T-helper 1 cell treated with Interleukin-12 subunit alpha and Interleukin-12 subunit beta and Interleukin-4 antibody, amounts not matched to agents 30 μg/mL and 1 μg/mL, for 36 hours (primary cell): ENCODE results near the gene STK25.
"Not testable (repeated sequence)": the region's sequence is repeated elsewhere in the genome, so short reads cannot be mapped to it uniquely, and the experiment has no call there.

Experiments used
- H3K27ac Mint-ChIP-seq: one replicate; pipeline ENCODE4 v1.8.0; 2021; ENCODE audit warnings: mild to moderate bottlenecking, mixed read lengths
- H3K27me3 Mint-ChIP-seq: one replicate; pipeline ENCODE4 v1.8.0; 2021; ENCODE audit warnings: low read depth, mixed read lengths
- H3K36me3 Mint-ChIP-seq: one replicate; pipeline ENCODE4 v1.8.0; 2021; ENCODE audit warnings: low read depth, mixed read lengths
- H3K4me1 Mint-ChIP-seq: one replicate; pipeline ENCODE4 v1.8.0; 2021; ENCODE audit warnings: low read depth, mixed read lengths
- H3K4me3 Mint-ChIP-seq: one replicate; pipeline ENCODE4 v1.8.0; 2021; ENCODE audit warnings: mild to moderate bottlenecking, moderate library complexity, mixed read lengths
- H3K9me3 Mint-ChIP-seq: one replicate; pipeline ENCODE4 v1.8.0; 2021; ENCODE audit warnings: mixed read lengths

STK25 gene

GRCh38 chr2:241506793-241507429 lies 1.5 kb downstream of the STK25 start:
- no peak overlapping the region for H3K27ac Mint-ChIP-seq
- peak overlapping the region; percentile 79 for H3K4me3 Mint-ChIP-seq
- peaks cover under 1% of the 10 kb centered on the region for H3K27me3 Mint-ChIP-seq
- no peaks in the 10 kb centered on the region for H3K9me3 Mint-ChIP-seq
- no peaks in the 10 kb centered on the region for H3K36me3 Mint-ChIP-seq
- H3K4me1 Mint-ChIP-seq, result peaks cover 10% of the 10 kb centered on the region

- H3K27ac Mint-ChIP-seq, H3K9me3 Mint-ChIP-seq, H3K36me3 Mint-ChIP-seq, H3K27me3 Mint-ChIP-seq, H3K4me3 Mint-ChIP-seq: not testable (repeated sequence)
- peaks cover 10% of the 10 kb centered on the region for H3K4me1 Mint-ChIP-seq
These were observed 2.1 kb downstream of the STK25 start for GRCh38 chr2:241506317-241506716.

GRCh38 chr2:241505781-241506201 lies 2.6 kb downstream of the STK25 start:
- no peak overlapping the region for H3K4me3 Mint-ChIP-seq
- no peaks in the 10 kb centered on the region for H3K27me3 Mint-ChIP-seq
- peaks cover 10% of the 10 kb centered on the region for H3K4me1 Mint-ChIP-seq
- no peaks in the 10 kb centered on the region for H3K9me3 Mint-ChIP-seq
- no peak overlapping the region for H3K27ac Mint-ChIP-seq
- peaks cover 2% of the 10 kb centered on the region for H3K36me3 Mint-ChIP-seq

GRCh38 chr2:241505086-241505780 lies 3.2 kb downstream of the STK25 start:
- Mint-ChIP-seq H3K27me3 (no peaks in the 10 kb centered on the region), H3K4me1 (peaks cover 10% of the 10 kb centered on the region), H3K9me3 (no peaks in the 10 kb centered on the region), H3K4me3 (no peak overlapping the region), H3K36me3 (peaks cover 2% of the 10 kb centered on the region), H3K27ac (no peak overlapping the region)

GRCh38 chr2:241503776-241504392 lies 4.5 kb downstream of the STK25 start:
- no peak overlapping the region for H3K27ac Mint-ChIP-seq
- H3K36me3 Mint-ChIP-seq, result peaks cover 3% of the 10 kb centered on the region
- no peaks in the 10 kb centered on the region for H3K27me3 Mint-ChIP-seq
- no peak overlapping the region for H3K4me3 Mint-ChIP-seq
- peaks cover 7% of the 10 kb centered on the region for H3K4me1 Mint-ChIP-seq
- no peaks in the 10 kb centered on the region for H3K9me3 Mint-ChIP-seq

- Mint-ChIP-seq H3K4me1 (peaks cover 6% of the 10 kb centered on the region), H3K4me3 (no peak overlapping the region), H3K36me3 (peaks cover 3% of the 10 kb centered on the region), H3K27ac (no peak overlapping the region), H3K27me3 (no peaks in the 10 kb centered on the region), H3K9me3 (no peaks in the 10 kb centered on the region)
These were observed 6.1 kb downstream of the STK25 start for GRCh38 chr2:241502281-241502680.

GRCh38 chr2:241501551-241501950 lies 6.8 kb downstream of the STK25 start:
- no peaks in the 10 kb centered on the region for H3K4me1 Mint-ChIP-seq
- H3K27me3 Mint-ChIP-seq, result no peaks in the 10 kb centered on the region
- H3K9me3 Mint-ChIP-seq, result no peaks in the 10 kb centered on the region
- no peak overlapping the region for H3K27ac Mint-ChIP-seq
- no peak overlapping the region for H3K4me3 Mint-ChIP-seq
- H3K36me3 Mint-ChIP-seq, result peaks cover 3% of the 10 kb centered on the region

- no peaks in the 10 kb centered on the region for H3K27me3 Mint-ChIP-seq
- H3K36me3 Mint-ChIP-seq, result peaks cover 3% of the 10 kb centered on the region
- no peak overlapping the region for H3K4me3 Mint-ChIP-seq
- H3K4me1 Mint-ChIP-seq, result no peaks in the 10 kb centered on the region
- no peak overlapping the region for H3K27ac Mint-ChIP-seq
- no peaks in the 10 kb centered on the region for H3K9me3 Mint-ChIP-seq
These were observed 7.3 kb downstream of the STK25 start for GRCh38 chr2:241501099-241501541.

GRCh38 chr2:241500431-241500975 lies 7.9 kb downstream of the STK25 start:
- H3K4me1 Mint-ChIP-seq, result no peaks in the 10 kb centered on the region
- H3K9me3 Mint-ChIP-seq, result no peaks in the 10 kb centered on the region
- H3K27ac Mint-ChIP-seq, result no peak overlapping the region
- no peaks in the 10 kb centered on the region for H3K27me3 Mint-ChIP-seq
- no peak overlapping the region for H3K4me3 Mint-ChIP-seq
- peaks cover 3% of the 10 kb centered on the region for H3K36me3 Mint-ChIP-seq

- Mint-ChIP-seq H3K27ac (no peak overlapping the region), H3K4me3 (no peak overlapping the region), H3K4me1 (no peaks in the 10 kb centered on the region), H3K27me3 (no peaks in the 10 kb centered on the region), H3K36me3 (peaks cover 3% of the 10 kb centered on the region), H3K9me3 (no peaks in the 10 kb centered on the region)
These were observed 8.4 kb downstream of the STK25 start for GRCh38 chr2:241500016-241500415.

GRCh38 chr2:241499146-241499965 lies 9.0 kb downstream of the STK25 start:
- Mint-ChIP-seq H3K4me1 (no peaks in the 10 kb centered on the region), H3K27me3 (no peaks in the 10 kb centered on the region), H3K4me3 (no peak overlapping the region), H3K27ac (no peak overlapping the region), H3K9me3 (no peaks in the 10 kb centered on the region), H3K36me3 (peaks cover 3% of the 10 kb centered on the region)

GRCh38 chr2:241498115-241499070 lies 10.0 kb downstream of the STK25 start:
- no peak overlapping the region for H3K4me3 Mint-ChIP-seq
- no peaks in the 10 kb centered on the region for H3K9me3 Mint-ChIP-seq
- H3K27ac Mint-ChIP-seq, result no peak overlapping the region
- no peaks in the 10 kb centered on the region for H3K4me1 Mint-ChIP-seq
- H3K36me3 Mint-ChIP-seq, result peaks cover 4% of the 10 kb centered on the region
- no peaks in the 10 kb centered on the region for H3K27me3 Mint-ChIP-seq
